Breast epithelium (tissue), 3 donors: ENCODE results near the gene TAF10.

Experiments
- CTCF ChIP-seq, 3 donors: fragments of 450-650 bp; IDR thresholded peaks; one replicate each; pipeline ENCODE4 v1.5.1; 2016 to 2017; ENCODE audit warnings: antibody characterized with exemption in 3 of 3, mild to moderate bottlenecking in 3 of 3, moderate library complexity in 3 of 3
- POLR2A ChIP-seq: fragments of 450-650 bp; IDR thresholded peaks from one replicate; pipeline ENCODE4 v1.6.1; 2016; ENCODE audit warnings: antibody characterized with exemption, mild to moderate bottlenecking, moderate library complexity
- POLR2AphosphoS5 ChIP-seq, 3 donors: sonication (generic); formaldehyde crosslinking; IDR thresholded peaks; one replicate each; pipeline ENCODE4 v1.6.1; 2017; ENCODE audit warnings: antibody characterized with exemption in 3 of 3

GRCh38 chr11:6623391-6624363 is 11.7 kb upstream of the TAF10 start:
- no peak for TF ChIP-seq CTCF (IDR thresholded peaks at IDR 0.05)
- TF ChIP-seq POLR2A = no peak
- TF ChIP-seq POLR2AphosphoS5 (IDR thresholded peaks at IDR 0.05) = no peak
